HCT116 (cell line): ENCODE measurements around the gene MYLK. TPM values are rescaled to one million over a fixed set of nuclear protein-coding genes. Genes with fewer than 3 reads are reported as not detected.

Experiments used
- ATAC-seq: fragments of 200-7000 bp; cut with Tn5 transposase; 2 replicates; pipeline ENCODE4 v1.9.1; 2020; ENCODE audit warnings: mild to moderate bottlenecking, moderate library complexity
- BruUV-seq: library from RNA; stranded (reverse); fragments of 400-500 nt; replicated peaks from 2 replicates; lab custom pipeline; 2021; lab: Mats Ljungman, UMichigan
- CTCF ChIA-PET: fragments of 300-600 bp; sonication (Branson Sonifier 250); formaldehyde crosslinking; loops from one replicate; lab custom pipeline; 2021; ENCODE audit warnings: antibody characterized with exemption; lab: Charles Lee
- POLR2A ChIA-PET: fragments of 300-600, 350-600 bp; sonication (Branson Sonifier 250); formaldehyde crosslinking; loops from one replicate; lab custom pipeline; 2021; ENCODE audit warnings: antibody characterized with exemption; lab: Charles Lee
- RAD21 ChIA-PET, 2 experiments: fragments of 300-600 bp; sonication (Branson Sonifier 250); formaldehyde crosslinking; loops; one replicate each; lab custom pipeline; 2023; ENCODE audit warnings: low total read pairs in 2 of 2; ENCODE audit not compliant: uncharacterized antibody in 2 of 2, unreplicated experiment in 2 of 2, low non-redundant PET in 1 of 2; lab: Charles Lee
- DNase-seq: peaks from one replicate; pipeline ENCODE4 v3.0.0-alpha.2; 2010; ENCODE audit warnings: low read depth, low spot score
- H2AFZ ChIP-seq: fragments of 200-600 bp; shearing (Covaris generic), sonication (generic); 2 replicates; pipeline ENCODE4 v1.6.1; 2017; ENCODE audit warnings: low read depth, mixed run types, mixed read lengths, antibody characterized with exemption, low read length; ENCODE audit not compliant: poor library complexity, severe bottlenecking
- H3K27ac ChIP-seq: 2 replicates; pipeline ENCODE4 v1.5.1; 2012; ENCODE audit warnings: low read depth, low read length
- H3K27me3 ChIP-seq: fragments of 200-600 bp; sonication (generic); 2 replicates; pipeline ENCODE4 v1.6.1; 2016; ENCODE audit warnings: mixed run types, low read length, mixed read lengths; ENCODE audit not compliant: insufficient read depth
- H3K36me3 ChIP-seq, 2 experiments: fragments of 200-500 bp in 1 of 2; fragments of 200-600 bp in 1 of 2; sonication (Bioruptor generic) in 1 of 2; sonication (generic) in 1 of 2; 2 replicates each; pipeline versions ENCODE4 v1.5.1 to v1.6.1; 2014 to 2016; ENCODE audit warnings: low read length in 2 of 2, inconsistent platforms in 1 of 2, mixed read lengths in 1 of 2, mixed run types in 1 of 2; ENCODE audit not compliant: insufficient read depth in 2 of 2, control insufficient read depth in 1 of 2
- H3K4me1 ChIP-seq, 2 experiments: fragments of 200-600 bp in 1 of 2; sonication (generic) in 1 of 2; 2 replicates each; pipeline versions ENCODE4 v1.5.1 to v1.6.1; 2012 to 2017; ENCODE audit warnings: low read length in 2 of 2, inconsistent platforms in 1 of 2, mild to moderate bottlenecking in 1 of 2, mixed read lengths in 1 of 2, mixed run types in 1 of 2, moderate library complexity in 1 of 2; ENCODE audit not compliant: insufficient read depth in 2 of 2, control insufficient read depth in 1 of 2
- H3K4me2 ChIP-seq: fragments of 200-600 bp; sonication (generic); 2 replicates; pipeline ENCODE4 v1.6.1; 2017; ENCODE audit warnings: mixed run types, low read length, mixed read lengths
- H3K4me3 ChIP-seq, 2 experiments: fragments of 200-600 bp in 1 of 2; sonication (generic) in 1 of 2; replicated peaks in 1 of 2; 2 replicates each; pipeline ENCODE4 v1.5.1; 2011 to 2016; ENCODE audit warnings: low read length in 2 of 2, control low read depth in 1 of 2, low read depth in 1 of 2, mild to moderate bottlenecking in 1 of 2, mixed read lengths in 1 of 2, mixed run types in 1 of 2
- H3K79me2 ChIP-seq: fragments of 200-600 bp; sonication (generic); 2 replicates; pipeline ENCODE4 v1.6.1; 2017; ENCODE audit warnings: mild to moderate bottlenecking, mixed run types, low read length, moderate library complexity, mixed read lengths; ENCODE audit not compliant: insufficient read depth
- H3K9ac ChIP-seq: fragments of 200-600 bp; sonication (generic); 2 replicates; pipeline ENCODE4 v1.6.1; 2016; ENCODE audit warnings: low read length, mixed read lengths
- H3K9me2 ChIP-seq: fragments of 200-600 bp; sonication (generic), shearing (Covaris generic); 2 replicates; pipeline ENCODE4 v1.6.1; 2017; ENCODE audit warnings: mixed run types, mild to moderate bottlenecking, moderate library complexity; ENCODE audit not compliant: insufficient read depth
- H3K9me3 ChIP-seq, 2 experiments: fragments of 200-500 bp in 1 of 2; fragments of 200-600 bp in 1 of 2; sonication (Bioruptor generic) in 1 of 2; sonication (generic) in 1 of 2; 2 replicates each; pipeline ENCODE4 v1.6.1; 2014 to 2017; ENCODE audit warnings: low read length in 2 of 2, mixed read lengths in 2 of 2, inconsistent platforms in 1 of 2, low read depth in 1 of 2, mild to moderate bottlenecking in 1 of 2, mixed run types in 1 of 2, moderate library complexity in 1 of 2; ENCODE audit not compliant: control insufficient read depth in 1 of 2, insufficient read depth in 1 of 2
- H4K20me1 ChIP-seq: fragments of 200-600 bp; sonication (generic), shearing (Covaris generic); 2 replicates; pipeline ENCODE4 v1.6.1; 2017; ENCODE audit warnings: mixed run types, mild to moderate bottlenecking, moderate library complexity; ENCODE audit not compliant: insufficient read depth
- CBX3 ChIP-seq: IDR thresholded peaks from 2 replicates; pipeline ENCODE4 v1.6.1; 2012; ENCODE audit warnings: low read depth
- CTCF ChIP-seq, 3 experiments: fragments of 200-600 bp in 1 of 3; sonication (generic) in 1 of 3; IDR thresholded peaks in 2 of 3; conservative IDR thresholded peaks in 1 of 3; 2 replicates each; pipeline ENCODE4 v1.5.1; 2012 to 2017; ENCODE audit warnings: low read depth in 2 of 3, low read length in 2 of 3, antibody characterized with exemption in 1 of 3, borderline replicate concordance in 1 of 3, control low read depth in 1 of 3, mild to moderate bottlenecking in 1 of 3, mixed read lengths in 1 of 3, mixed run types in 1 of 3, moderate library complexity in 1 of 3; ENCODE audit not compliant: insufficient read depth in 1 of 3
- EGR1 ChIP-seq: IDR thresholded peaks from 2 replicates; pipeline ENCODE4 v1.6.1; 2012; ENCODE audit warnings: low read depth
- EZH2 ChIP-seq: fragments of 200-600 bp; sonication (generic); IDR thresholded peaks from 2 replicates; pipeline ENCODE4 v1.6.1; 2017; ENCODE audit warnings: antibody characterized with exemption, mixed run types
- EZH2phosphoT487 ChIP-seq: fragments of 200-600 bp; IDR thresholded peaks from 2 replicates; pipeline ENCODE4 v1.6.1; 2018; ENCODE audit warnings: antibody characterized with exemption, borderline replicate concordance
- SIN3A ChIP-seq: IDR thresholded peaks from 2 replicates; pipeline ENCODE4 v1.6.1; 2012; ENCODE audit warnings: low read depth
- SP1 ChIP-seq: IDR thresholded peaks from 2 replicates; pipeline ENCODE4 v1.6.1; 2012; ENCODE audit warnings: low read depth
- TCF7L2 ChIP-seq: IDR thresholded peaks from 2 replicates; pipeline ENCODE4 v1.7.0; 2011; ENCODE audit warnings: borderline replicate concordance, inconsistent platforms; ENCODE audit not compliant: insufficient read depth, insufficient read length; ENCODE audit errors: extremely low read depth
- YY1 ChIP-seq: IDR thresholded peaks from 2 replicates; pipeline ENCODE4 v1.6.1; 2011; ENCODE audit warnings: low read length, low read depth, moderate library complexity, mild to moderate bottlenecking; ENCODE audit not compliant: insufficient replicate concordance; ENCODE audit errors: extremely low read depth
- ZBTB33 ChIP-seq: IDR thresholded peaks from 2 replicates; pipeline ENCODE4 v1.6.1; 2011; ENCODE audit warnings: mild to moderate bottlenecking, low read length, moderate library complexity; ENCODE audit not compliant: insufficient replicate concordance; ENCODE audit errors: extremely low read depth
- intact Hi-C: fragments of 100-400 bp; cut with micrococcal nuclease; formaldehyde crosslinking; loops from 2 replicates; pipeline ENCODE4 v1.10.0; 2022
- total RNA-seq: library from RNA; stranded (reverse); gene quantifications from one replicate; pipeline ENCODE4 v1.2.1, GENCODE V29; 2021; ENCODE audit not compliant: unreplicated experiment

MYLK gene
- total RNA-seq, 1 experiment from 2014 or later: 3.8 TPM

GRCh38 chr3:123734527-123734902 is 149.6 kb downstream of the MYLK start:
- no peaks in the 10 kb centered on the region for H3K9me3 ChIP-seq
- no peak overlapping the region for H3K27ac ChIP-seq
- H3K27me3 ChIP-seq: no peaks in the 10 kb centered on the region
- no peak overlapping the region for H2AFZ ChIP-seq
- H3K4me2 ChIP-seq: no peak overlapping the region
- H3K9ac ChIP-seq: no peak overlapping the region
- ChIA-PET CTCF (interaction anchor here (1.6 kb wide), 1 partner anchor 11 kb away, joined by 4 read pairs; no protein-coding TSS in a partner anchor), POLR2A (no interaction called here), RAD21 (no interaction called here)
- H3K9me2 ChIP-seq: no peaks in the 10 kb centered on the region
- no TSS peak for BruUV-seq
- H4K20me1 ChIP-seq: no peaks in the 10 kb centered on the region
- no peaks in the 10 kb centered on the region for H3K36me3 ChIP-seq
- H3K4me3 ChIP-seq: no peak overlapping the region
- intact Hi-C loops: no loop called here
- no peak for DNase-seq
- TF ChIP-seq CBX3 (no peak), EZH2phosphoT487 (no peak), EZH2 (no peak), ZBTB33 (no peak), SP1 (no peak)
- H3K79me2 ChIP-seq: no peaks in the 10 kb centered on the region
- H3K4me1 ChIP-seq: peaks cover 0 to 25% of the 10 kb centered on the region in 2 experiments; a peak in 2 of 4 replicates
- ATAC-seq: no peak

- Histone ChIP-seq H3K4me3 (no peak overlapping the region), H3K9me3 (no peaks in the 10 kb centered on the region), H4K20me1 (no peaks in the 10 kb centered on the region), H3K79me2 (no peaks in the 10 kb centered on the region), H3K27ac (no peak overlapping the region), H3K4me2 (no peak overlapping the region), H3K9ac (no peak overlapping the region), H3K4me1 (peaks cover 0 to 25% of the 10 kb centered on the region in 2 experiments; a peak in 2 of 4 replicates), H3K27me3 (no peaks in the 10 kb centered on the region), H3K9me2 (no peaks in the 10 kb centered on the region), H2AFZ (no peak overlapping the region), H3K36me3 (no peaks in the 10 kb centered on the region)
- DNase-seq: no peak
- ATAC-seq: peak; percentile 20; the same call in 1 of the 2 replicates
- CTCF ChIA-PET: interaction anchor here (1.6 kb wide), 1 partner anchor 10 kb away, joined by 4 read pairs; no protein-coding TSS in a partner anchor
- intact Hi-C loops: no loop called here
- POLR2A ChIA-PET: no interaction called here
- BruUV-seq: no TSS peak
- RAD21 ChIA-PET: no interaction called here
- TF ChIP-seq SIN3A (no peak), CTCF (IDR thresholded peaks at IDR 0.05 in 2 of 3, conservative IDR thresholded peaks at IDR 0.05 in 1 of 3; ENCODE audit: borderline replicate concordance in 1 of 3, insufficient read depth in 1 of 3, low read depth in 2 of 3, low read length in 2 of 3) (no peak), EGR1 (no peak), YY1 (no peak), TCF7L2 (no peak), ZBTB33 (no peak)
Observed at GRCh38 chr3:123733805-123734526, 150.2 kb downstream of the MYLK start.
